HFFc6 (cell line): ENCODE data around the gene POMP. TPM values are rescaled to one million over a fixed set of nuclear protein-coding genes. Genes with fewer than 3 reads are reported as not detected.

Experiments used
- DNase-seq: peaks from one replicate; pipeline ENCODE4 v3.0.0-alpha.2; 2018
- H3K27ac Mint-ChIP-seq: 2 replicates; pipeline ENCODE4 v1.8.0; 2020; ENCODE audit warnings: mild to moderate bottlenecking, mixed read lengths
- H3K27me3 Mint-ChIP-seq: 2 replicates; pipeline ENCODE4 v1.8.0; 2021; ENCODE audit warnings: mild to moderate bottlenecking, moderate library complexity, mixed read lengths; ENCODE audit not compliant: insufficient read depth
- H3K36me3 Mint-ChIP-seq: 2 replicates; pipeline ENCODE4 v1.8.0; 2021; ENCODE audit warnings: low read depth, mixed read lengths
- H3K4me1 Mint-ChIP-seq: 2 replicates; pipeline ENCODE4 v1.8.0; 2020; ENCODE audit warnings: low read depth, mixed read lengths
- H3K4me3 Mint-ChIP-seq: 2 replicates; pipeline ENCODE4 v1.8.0; 2020; ENCODE audit warnings: mild to moderate bottlenecking, moderate library complexity, mixed read lengths
- H3K9me3 Mint-ChIP-seq: 2 replicates; pipeline ENCODE4 v1.8.0; 2020; ENCODE audit warnings: mild to moderate bottlenecking, mixed read lengths
- CTCF ChIP-seq: fragments of 200-600 bp; sonication (generic); IDR thresholded peaks from 2 replicates; pipeline ENCODE4 v1.5.0; 2021; ENCODE audit warnings: antibody characterized with exemption, mild to moderate bottlenecking
- total RNA-seq, 6 experiments: library from RNA; stranded (reverse); fragmentation: NEBNext Ultra II Directional; extraction: Animal tissue kit (Norgen Biotek cat#: 25700); gene quantifications; 2 replicates in 1 of 6; 3 replicates in 5 of 6; pipeline ENCODE4 v1.2.3, GENCODE V29; 2021

The POMP gene
- total RNA-seq, 6 experiments from 2014 or later = 156 to 175 (median 165) TPM

GRCh38 chr13:28622286-28622685 lies 36.6 kb upstream of the POMP start:
- DNase-seq = no peak
- peaks cover 26% of the 10 kb centered on the region for H3K4me1 Mint-ChIP-seq
- H3K27me3 Mint-ChIP-seq = no peaks in the 10 kb centered on the region
- H3K36me3 Mint-ChIP-seq = no peaks in the 10 kb centered on the region; the same call in 1 of the 2 replicates
- no peak overlapping the region for H3K4me3 Mint-ChIP-seq
- no peak for TF ChIP-seq CTCF
- H3K27ac Mint-ChIP-seq = no peak overlapping the region
- no peaks in the 10 kb centered on the region for H3K9me3 Mint-ChIP-seq

- H3K27ac Mint-ChIP-seq = peak overlapping the region; percentile 10; the same call in 1 of the 2 replicates
- H3K9me3 Mint-ChIP-seq = no peaks in the 10 kb centered on the region
Observed at GRCh38 chr13:28623782-28624706, 34.9 kb upstream of the POMP start.

GRCh38 chr13:28624707-28625432 lies 34.1 kb upstream of the POMP start:
- no peaks in the 10 kb centered on the region for H3K27me3 Mint-ChIP-seq
- H3K9me3 Mint-ChIP-seq = no peaks in the 10 kb centered on the region
- H3K36me3 Mint-ChIP-seq = no peaks in the 10 kb centered on the region
- no peak overlapping the region for H3K27ac Mint-ChIP-seq
- no peak for DNase-seq
- no peak for TF ChIP-seq CTCF
- no peak overlapping the region for H3K4me3 Mint-ChIP-seq
- peaks cover 24% of the 10 kb centered on the region for H3K4me1 Mint-ChIP-seq

More at GRCh38 chr13:28623782-28624706, 34.9 kb upstream of the POMP start:
- no peak for TF ChIP-seq CTCF
- DNase-seq = peak; percentile 12
- Mint-ChIP-seq H3K4me3 (no peak overlapping the region), H3K27me3 (no peaks in the 10 kb centered on the region), H3K4me1 (peaks cover 26% of the 10 kb centered on the region), H3K36me3 (no peaks in the 10 kb centered on the region)

- no peak for TF ChIP-seq CTCF
- Mint-ChIP-seq H3K36me3 (no peaks in the 10 kb centered on the region), H3K27ac (no peak overlapping the region), H3K9me3 (no peaks in the 10 kb centered on the region), H3K27me3 (no peaks in the 10 kb centered on the region), H3K4me3 (no peak overlapping the region), H3K4me1 (peaks cover 15% of the 10 kb centered on the region)
- no peak for DNase-seq
Observed at GRCh38 chr13:28626266-28626665, 32.7 kb upstream of the POMP start.

- H3K9me3 Mint-ChIP-seq = no peaks in the 10 kb centered on the region
- no peaks in the 10 kb centered on the region for H3K27me3 Mint-ChIP-seq
- H3K27ac Mint-ChIP-seq = no peak overlapping the region
- DNase-seq = no peak
- no peak for TF ChIP-seq CTCF
- no peaks in the 10 kb centered on the region for H3K36me3 Mint-ChIP-seq
- peaks cover 34% of the 10 kb centered on the region for H3K4me1 Mint-ChIP-seq
- H3K4me3 Mint-ChIP-seq = no peak overlapping the region
Observed at GRCh38 chr13:28628241-28628640, 30.7 kb upstream of the POMP start.
